GM18508 (cell line): ENCODE measurements around the gene TMPRSS11D.

ENCODE experiments used
- ATAC-seq: cut with Tn5 transposase; IDR thresholded peaks from one replicate; pipeline ENCODE4 v1.9.1; 2021; ENCODE audit warnings: moderate number of reproducible peaks; ENCODE audit not compliant: insufficient read depth, unreplicated experiment

TMPRSS11D gene

DNA sequence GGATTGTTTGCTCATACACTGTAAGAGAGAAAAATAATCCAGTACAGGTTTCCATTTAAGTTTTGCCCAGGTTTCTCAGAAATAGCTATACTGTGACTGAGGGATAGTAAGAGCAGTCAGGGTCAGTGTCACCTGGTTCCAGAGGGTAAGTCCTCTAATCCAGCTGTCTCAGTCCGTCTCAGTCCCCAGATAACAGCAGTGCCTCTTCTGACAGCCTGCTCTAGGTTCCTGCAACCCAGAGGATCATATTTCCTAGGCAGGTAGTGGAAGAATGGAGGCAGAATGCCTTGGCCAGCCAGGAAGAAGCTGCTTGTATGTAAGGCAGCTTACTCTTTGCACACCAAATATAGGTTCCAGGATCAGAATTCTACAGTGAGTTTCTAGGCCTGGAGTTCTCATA lies 107.1 kb downstream of the TMPRSS11D start:
- no peak for ATAC-seq
